Measurements from ENCODE around the gene TBC1D5.
"Not testable (repeated sequence)": the region's sequence is repeated elsewhere in the genome, so short reads cannot be mapped to it uniquely, and the experiment has no call there.

DNA sequence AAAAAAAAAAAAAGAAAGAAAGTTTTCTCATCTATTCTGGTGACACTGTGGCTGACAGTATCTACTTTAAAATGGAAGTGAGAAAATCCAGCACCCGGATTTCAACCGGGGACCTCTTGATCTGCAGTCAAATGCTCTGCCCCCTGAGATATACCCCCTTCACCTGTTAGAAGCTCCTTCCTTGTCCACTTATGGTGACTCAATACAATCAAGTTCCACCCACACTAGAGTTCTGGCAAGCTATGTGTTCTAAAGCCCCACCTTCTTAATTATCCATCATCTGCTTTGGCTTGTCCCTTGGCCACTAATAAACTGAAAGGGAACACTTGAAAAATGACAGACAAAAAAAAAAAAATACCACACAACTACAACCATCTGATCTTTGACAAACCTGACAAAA is 42.6 kb downstream of the TBC1D5 start:
- TF ChIP-seq, protein P1, sequence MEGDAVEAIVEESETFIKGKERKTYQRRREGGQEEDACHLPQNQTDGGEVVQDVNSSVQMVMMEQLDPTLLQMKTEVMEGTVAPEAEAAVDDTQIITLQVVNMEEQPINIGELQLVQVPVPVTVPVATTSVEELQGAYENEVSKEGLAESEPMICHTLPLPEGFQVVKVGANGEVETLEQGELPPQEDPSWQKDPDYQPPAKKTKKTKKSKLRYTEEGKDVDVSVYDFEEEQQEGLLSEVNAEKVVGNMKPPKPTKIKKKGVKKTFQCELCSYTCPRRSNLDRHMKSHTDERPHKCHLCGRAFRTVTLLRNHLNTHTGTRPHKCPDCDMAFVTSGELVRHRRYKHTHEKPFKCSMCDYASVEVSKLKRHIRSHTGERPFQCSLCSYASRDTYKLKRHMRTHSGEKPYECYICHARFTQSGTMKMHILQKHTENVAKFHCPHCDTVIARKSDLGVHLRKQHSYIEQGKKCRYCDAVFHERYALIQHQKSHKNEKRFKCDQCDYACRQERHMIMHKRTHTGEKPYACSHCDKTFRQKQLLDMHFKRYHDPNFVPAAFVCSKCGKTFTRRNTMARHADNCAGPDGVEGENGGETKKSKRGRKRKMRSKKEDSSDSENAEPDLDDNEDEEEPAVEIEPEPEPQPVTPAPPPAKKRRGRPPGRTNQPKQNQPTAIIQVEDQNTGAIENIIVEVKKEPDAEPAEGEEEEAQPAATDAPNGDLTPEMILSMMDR (IDR thresholded peaks at IDR 0.05): not testable (repeated sequence)
- not testable (repeated sequence) for TF ChIP-seq EP300 (IDR thresholded peaks at IDR 0.05)

All from A549 (cell line).